ENCODE data around the gene ADGB.

ADGB gene

GRCh38 chr6:146861029-146861563, 262.3 kb downstream of the ADGB start:
- DNase-seq (ENCODE audit: low read depth in 2 of 2): no peak

GRCh38 chr6:146861716-146862115, 262.9 kb downstream of the ADGB start:
- no peak for DNase-seq (ENCODE audit: low read depth in 2 of 2)

GRCh38 chr6:146862508-146862919, 263.7 kb downstream of the ADGB start:
- DNase-seq (ENCODE audit: low read depth in 2 of 2): no peak

- no peak for DNase-seq (ENCODE audit: low read depth in 2 of 2)
Measured at GRCh38 chr6:146864300-146864699, 265.5 kb downstream of the ADGB start.

- DNase-seq (ENCODE audit: low read depth in 2 of 2): no peak
Measured at GRCh38 chr6:146864885-146865284, 266.1 kb downstream of the ADGB start.
